GM12874 (cell line): ENCODE measurements around the gene PLAA.

Experiments
- TF ChIP-seq, protein P1 (sequence below): IDR thresholded peaks from 2 replicates; pipeline ENCODE4 v1.5.1; 2011; ENCODE audit warnings: low read depth, mild to moderate bottlenecking, control low read depth, low read length, moderate library complexity; ENCODE audit not compliant: insufficient read depth

The PLAA gene

DNA sequence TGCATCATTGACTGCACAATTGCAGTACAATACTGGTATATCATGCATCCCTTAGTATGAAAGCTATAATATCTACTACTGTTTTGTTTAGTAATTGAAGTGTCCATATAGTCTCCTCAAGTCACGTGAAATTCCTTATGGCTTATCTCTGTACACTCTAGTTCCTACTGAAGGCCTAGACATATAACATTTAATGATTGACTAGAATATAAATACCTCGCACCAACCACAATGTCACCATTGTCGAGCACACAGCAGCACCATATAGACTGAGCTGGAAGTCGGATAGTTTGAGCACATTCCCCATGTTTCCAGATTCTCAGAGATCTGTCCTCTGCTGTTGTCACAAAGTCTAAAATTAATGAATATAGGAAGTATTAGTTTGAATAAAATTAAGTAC, 21.4 kb downstream of the PLAA start:
- TF ChIP-seq, protein P1, sequence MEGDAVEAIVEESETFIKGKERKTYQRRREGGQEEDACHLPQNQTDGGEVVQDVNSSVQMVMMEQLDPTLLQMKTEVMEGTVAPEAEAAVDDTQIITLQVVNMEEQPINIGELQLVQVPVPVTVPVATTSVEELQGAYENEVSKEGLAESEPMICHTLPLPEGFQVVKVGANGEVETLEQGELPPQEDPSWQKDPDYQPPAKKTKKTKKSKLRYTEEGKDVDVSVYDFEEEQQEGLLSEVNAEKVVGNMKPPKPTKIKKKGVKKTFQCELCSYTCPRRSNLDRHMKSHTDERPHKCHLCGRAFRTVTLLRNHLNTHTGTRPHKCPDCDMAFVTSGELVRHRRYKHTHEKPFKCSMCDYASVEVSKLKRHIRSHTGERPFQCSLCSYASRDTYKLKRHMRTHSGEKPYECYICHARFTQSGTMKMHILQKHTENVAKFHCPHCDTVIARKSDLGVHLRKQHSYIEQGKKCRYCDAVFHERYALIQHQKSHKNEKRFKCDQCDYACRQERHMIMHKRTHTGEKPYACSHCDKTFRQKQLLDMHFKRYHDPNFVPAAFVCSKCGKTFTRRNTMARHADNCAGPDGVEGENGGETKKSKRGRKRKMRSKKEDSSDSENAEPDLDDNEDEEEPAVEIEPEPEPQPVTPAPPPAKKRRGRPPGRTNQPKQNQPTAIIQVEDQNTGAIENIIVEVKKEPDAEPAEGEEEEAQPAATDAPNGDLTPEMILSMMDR = no peak

DNA sequence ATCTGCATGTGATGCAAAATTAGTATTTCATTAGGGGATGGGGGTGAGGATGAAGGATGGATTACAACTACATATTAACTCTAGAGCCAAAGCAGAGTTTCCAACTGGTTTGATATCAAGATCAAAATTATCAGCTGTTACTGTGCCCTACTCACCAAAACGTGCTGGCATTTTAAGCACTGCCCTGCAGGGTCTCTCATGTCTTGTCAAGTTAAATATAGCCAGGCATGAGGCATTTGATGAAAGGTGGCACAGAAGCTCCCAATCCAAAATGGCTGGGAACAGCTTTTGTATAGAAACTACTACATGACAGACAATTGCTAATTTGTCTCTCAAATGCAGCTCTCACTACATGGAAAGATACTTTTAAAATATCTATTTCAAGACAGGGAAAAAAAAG, 27.3 kb downstream of the PLAA start:
- TF ChIP-seq, protein P1 = no peak

DNA sequence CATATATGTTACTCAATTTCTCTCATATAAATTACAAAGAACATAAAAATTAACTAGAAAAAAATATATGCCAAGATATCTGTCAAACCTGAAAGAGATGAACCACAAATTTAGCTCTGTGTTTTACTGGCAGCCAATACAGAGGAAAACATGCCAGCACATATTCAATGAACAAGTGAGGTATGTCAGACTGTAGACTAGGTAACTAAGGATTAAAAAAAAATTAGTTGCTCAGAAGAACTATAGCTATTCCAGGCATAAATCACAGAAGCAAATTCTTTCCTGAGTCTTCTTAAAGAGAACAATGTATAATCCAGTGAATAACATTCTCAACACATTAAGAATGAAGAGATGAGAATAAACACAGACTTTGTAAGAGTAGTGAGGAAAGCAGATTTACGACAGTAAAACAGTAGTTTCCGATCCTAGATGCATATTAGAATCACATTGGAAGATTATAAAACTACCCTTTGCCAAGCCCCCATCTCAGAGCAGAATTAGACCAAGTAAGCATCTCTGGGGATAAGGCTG, 33.8 kb downstream of the PLAA start:
- TF ChIP-seq, protein P1 = no peak

DNA sequence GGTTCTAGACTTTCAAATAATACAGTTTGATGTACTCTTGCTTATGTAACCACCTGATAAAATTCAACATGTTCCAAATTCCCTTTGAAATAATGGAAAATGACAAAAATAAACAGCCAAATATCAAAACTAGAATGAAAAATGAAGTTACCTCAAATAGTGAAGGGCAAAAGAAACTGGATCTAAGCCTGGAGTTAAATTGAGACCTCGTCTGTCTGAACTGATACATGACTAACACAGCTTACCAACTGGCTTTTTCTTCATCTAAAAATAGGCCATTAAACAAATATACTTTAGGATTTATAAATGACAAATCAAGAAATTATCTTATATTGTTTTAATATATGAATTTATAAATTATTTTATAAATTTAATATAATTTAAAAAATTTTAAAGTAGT, 42.4 kb downstream of the PLAA start:
- TF ChIP-seq, protein P1 = no peak

DNA sequence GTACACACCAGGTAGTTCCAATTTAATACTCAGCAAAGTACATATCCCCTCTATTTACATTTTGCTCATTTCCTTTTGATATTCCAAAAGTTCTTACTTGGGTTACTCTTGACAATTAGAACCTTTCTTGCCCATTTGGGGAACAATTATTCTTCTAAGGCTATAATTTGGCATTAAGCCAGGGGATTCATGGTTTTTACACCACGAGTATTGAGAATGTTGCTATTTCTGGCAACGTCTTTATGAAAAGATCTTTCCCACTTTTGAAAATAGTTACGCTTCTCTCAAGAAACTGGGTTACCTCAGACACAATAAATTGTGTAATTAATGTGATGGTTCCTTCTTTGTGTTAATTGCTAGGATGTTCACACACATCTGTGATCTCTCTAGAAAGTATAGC, 43.0 kb downstream of the PLAA start:
- TF ChIP-seq, protein P1 = no peak

DNA sequence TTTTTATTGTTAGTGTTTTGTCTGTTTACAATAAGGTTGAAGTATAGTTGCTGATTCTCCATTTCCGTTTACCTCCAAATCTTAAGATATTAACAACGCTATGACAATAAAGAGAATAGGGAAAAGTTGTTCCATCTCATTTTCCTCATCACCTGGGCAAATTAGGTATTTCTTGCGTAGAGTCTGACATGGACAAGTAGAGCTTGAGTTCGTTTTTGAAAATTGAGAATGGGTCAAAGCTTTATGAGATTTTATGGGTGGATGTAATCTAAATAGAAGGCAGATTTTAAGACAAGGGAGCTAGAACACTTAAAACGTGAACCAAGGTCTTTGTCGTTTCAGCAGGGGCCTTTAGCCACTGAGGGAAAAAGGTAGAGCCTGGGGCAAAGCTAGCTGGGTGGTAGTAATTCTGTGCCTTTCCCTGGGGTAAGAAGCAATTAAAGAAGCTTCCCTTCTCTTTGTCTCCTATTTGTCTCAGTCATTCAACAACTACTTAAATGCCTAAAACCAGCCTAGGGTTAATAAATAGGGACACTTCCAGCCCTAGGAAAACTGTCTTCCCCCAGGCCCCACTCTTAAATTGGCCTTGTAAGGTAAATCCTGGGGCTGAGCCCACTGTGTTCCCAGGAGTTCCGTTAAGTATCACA, 53.9 kb downstream of the PLAA start:
- TF ChIP-seq, protein P1 = no peak

DNA sequence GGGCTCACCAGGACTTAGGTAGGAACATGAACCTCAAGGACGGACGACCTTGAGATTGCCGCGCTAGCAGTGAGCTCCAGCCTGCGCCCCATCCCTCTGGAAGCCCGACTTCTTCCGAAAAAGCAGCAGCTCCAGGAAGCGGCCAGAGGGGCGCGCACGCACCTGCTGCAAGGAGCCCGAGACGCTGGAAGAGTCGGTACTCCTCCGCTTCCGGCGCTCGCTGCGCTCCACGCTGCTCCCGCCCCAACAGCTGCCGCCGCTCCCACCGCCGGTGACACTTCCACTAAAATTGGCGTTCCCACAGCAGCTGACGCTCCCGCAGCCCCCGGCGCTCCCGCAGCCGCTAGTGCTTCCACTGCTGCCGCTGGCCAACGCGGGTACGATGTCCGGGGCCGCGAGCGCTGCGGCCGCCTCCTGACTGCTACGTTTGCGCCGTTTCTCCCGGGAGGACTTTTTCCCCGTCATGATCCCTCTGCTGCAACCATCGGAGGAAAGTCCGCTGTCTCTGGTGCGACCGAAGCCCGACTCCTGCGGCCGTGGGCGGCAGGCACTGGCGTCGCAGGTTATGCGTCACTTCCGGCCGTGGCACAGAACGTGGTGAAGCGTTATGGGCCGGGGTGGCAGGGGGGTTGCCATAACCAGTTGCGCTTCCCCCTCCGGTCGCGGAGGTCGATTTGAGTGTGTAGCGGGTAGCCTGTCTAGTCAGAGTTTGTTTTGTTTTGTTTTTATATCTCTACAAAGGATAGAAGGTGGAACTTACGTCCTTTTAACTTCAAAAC, 54.6 kb downstream of the PLAA start, which contains the start of gene CAAP1:
Gene CAAP1, minus strand, starts transcription at position 552 of the 779 bp plus-strand sequence. Its CDS starts 87 bp downstream, at position 465.
- TF ChIP-seq, protein P1 = peak; percentile 36; the same call in 1 of the 2 replicates
